GM06990 (cell line): ENCODE measurements around the gene SLCO2A1.

ENCODE experiments used
- DNase-seq: peaks from one replicate; pipeline ENCODE4 v3.0.0-alpha.2; 2011; ENCODE audit not compliant: insufficient read length; ENCODE audit errors: extremely low read depth
- H3K27me3 ChIP-seq: replicated peaks from 2 replicates; pipeline ENCODE4 v1.6.0; 2011; ENCODE audit warnings: low read length; ENCODE audit not compliant: control insufficient read depth, insufficient read depth
- H3K36me3 ChIP-seq: 2 replicates; pipeline ENCODE4 v1.5.1; 2011; ENCODE audit warnings: low read length; ENCODE audit not compliant: control insufficient read depth, insufficient read depth
- H3K4me3 ChIP-seq: replicated peaks from 2 replicates; pipeline ENCODE4 v1.5.1; 2011; ENCODE audit warnings: low read depth, mild to moderate bottlenecking, control low read depth, low read length
- CTCF ChIP-seq: IDR thresholded peaks from 2 replicates; pipeline ENCODE4 v1.5.1; 2011; ENCODE audit warnings: low read length, control low read depth, mild to moderate bottlenecking, inconsistent platforms; ENCODE audit not compliant: insufficient read depth, poor library complexity, severe bottlenecking

Gene SLCO2A1

DNA sequence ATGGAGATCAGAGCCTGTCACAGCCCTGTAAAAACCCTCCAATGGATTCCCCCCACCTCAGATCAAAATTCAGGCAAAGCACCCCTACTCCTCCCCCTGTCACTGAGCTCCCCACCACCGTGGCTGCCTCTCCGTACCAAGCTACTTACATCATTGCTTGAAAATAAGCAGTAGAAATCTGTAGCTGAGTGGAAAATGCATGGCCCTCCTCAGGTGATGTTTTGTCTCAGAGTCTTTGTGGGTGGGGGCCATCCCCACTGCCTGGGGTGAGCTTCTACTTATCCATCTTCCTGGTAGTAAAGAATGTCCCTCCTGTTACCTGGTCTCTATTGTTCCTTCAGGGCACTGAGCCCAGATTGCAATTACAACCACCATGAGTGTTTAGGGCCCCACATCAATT is 34.5 kb downstream of the SLCO2A1 start:
- H3K27me3 ChIP-seq: peaks cover 2% of the 10 kb centered on the region
- H3K36me3 ChIP-seq: no peaks in the 10 kb centered on the region
- DNase-seq: no peak
- H3K4me3 ChIP-seq: no peak overlapping the region
- no peak for TF ChIP-seq CTCF

DNA sequence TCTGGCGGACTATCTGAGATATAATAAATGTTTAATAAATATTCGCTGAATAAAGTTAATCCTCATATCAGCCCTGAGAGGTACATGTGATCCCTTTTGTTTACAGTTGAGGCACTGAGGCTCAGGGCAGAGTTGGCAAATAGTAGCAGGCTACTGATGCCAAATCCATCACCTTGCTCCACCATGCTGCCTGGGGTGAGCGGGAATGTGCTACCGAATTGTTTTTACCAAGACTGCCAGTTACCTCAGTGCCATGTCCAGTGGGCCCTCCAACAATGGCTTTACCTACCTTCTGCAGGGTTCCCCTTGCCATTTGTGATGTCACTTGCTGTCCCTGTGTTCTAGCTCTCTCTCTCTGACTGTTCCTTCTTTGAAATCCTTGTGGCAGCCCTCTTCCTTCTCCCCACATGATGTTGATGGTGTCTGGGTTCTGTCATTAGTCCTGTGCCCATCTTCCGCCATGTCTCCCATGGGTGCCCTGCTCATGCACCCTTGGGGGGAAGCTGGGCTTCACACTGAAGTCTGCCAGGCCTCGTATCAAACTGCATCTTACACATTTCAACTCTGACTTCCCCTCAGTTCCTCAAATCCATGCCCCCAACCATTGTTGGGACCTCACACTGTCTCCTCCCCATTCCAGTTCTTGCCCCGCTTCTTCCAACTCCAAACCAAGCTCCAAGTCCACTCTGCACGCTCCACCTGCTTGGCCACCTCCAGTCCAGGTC is 35.4 kb downstream of the SLCO2A1 start:
- H3K36me3 ChIP-seq: no peaks in the 10 kb centered on the region
- peaks cover 2% of the 10 kb centered on the region for H3K27me3 ChIP-seq
- DNase-seq: no peak
- TF ChIP-seq CTCF: no peak
- H3K4me3 ChIP-seq: no peak overlapping the region

DNA sequence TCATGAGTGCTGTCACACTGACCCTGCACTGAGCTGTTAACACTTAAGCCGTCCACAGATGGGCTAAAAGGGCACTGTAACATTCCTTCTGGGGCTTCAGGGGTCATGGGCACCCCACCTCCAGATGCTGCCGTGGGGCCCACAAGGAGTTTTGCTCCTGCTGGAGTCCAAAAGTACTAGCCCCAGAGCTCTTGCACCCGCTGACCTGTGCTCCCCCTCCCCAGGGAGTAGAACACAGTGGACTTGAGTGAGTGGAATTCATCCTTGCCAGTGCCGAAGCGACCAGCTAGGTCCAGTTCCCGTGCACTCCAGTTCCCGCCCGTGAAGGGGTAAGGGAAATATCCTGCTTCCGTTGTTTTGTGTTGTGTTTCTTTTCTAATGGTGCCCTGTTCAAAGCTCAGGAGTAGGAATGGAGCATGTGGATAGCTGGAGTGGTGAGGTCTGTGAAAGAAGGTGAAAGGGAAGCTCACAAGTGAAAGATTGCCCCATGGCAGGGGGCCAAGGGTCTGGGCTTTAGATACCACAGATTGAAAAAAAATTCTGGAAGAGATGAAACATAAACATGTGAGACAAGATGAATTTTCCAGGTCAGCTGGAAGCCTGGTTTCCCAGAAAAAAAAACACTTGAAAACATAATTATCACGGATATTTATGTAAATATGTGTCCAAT is 36.6 kb downstream of the SLCO2A1 start:
- peaks cover 2% of the 10 kb centered on the region for H3K27me3 ChIP-seq
- H3K4me3 ChIP-seq: no peak overlapping the region
- H3K36me3 ChIP-seq: no peaks in the 10 kb centered on the region
- no peak for DNase-seq
- TF ChIP-seq CTCF: no peak

DNA sequence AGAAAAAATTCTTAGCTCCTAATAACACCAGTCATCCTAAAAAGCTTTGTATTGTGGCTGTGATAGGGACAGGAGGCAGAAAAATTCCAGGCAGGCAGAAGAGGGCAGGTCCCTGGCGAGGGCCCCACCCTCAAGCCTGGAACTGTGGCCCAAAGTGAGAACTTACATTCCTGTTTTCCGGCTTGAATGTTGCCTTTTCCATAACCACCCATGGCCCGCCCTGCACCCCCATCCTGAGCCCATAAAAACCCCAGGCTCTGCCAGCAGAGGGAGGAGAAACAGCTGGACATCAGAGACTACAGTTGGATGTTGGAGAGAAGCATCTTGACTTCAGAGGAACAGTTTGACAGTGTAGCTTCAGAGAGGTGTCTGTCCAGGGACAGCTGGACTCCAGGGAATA is 37.3 kb downstream of the SLCO2A1 start:
- H3K4me3 ChIP-seq: no peak overlapping the region
- H3K27me3 ChIP-seq: peaks cover 2% of the 10 kb centered on the region
- DNase-seq: no peak
- TF ChIP-seq CTCF: no peak
- no peaks in the 10 kb centered on the region for H3K36me3 ChIP-seq

- no peak overlapping the region for H3K4me3 ChIP-seq
- peaks cover 2% of the 10 kb centered on the region for H3K27me3 ChIP-seq
- DNase-seq: no peak
- no peaks in the 10 kb centered on the region for H3K36me3 ChIP-seq
- no peak for TF ChIP-seq CTCF
Measured at GRCh38 chr3:133991637-133992036, 38.1 kb downstream of the SLCO2A1 start.
